ENCODE results near the gene SLC8A1.

The SLC8A1 gene

GRCh38 chr2:40276076-40276475 lies 175.8 kb downstream of the SLC8A1 start:
- TF ChIP-seq TCF4 (CRISPR knock-in tag; IDR thresholded peaks at IDR 0.05; ENCODE audit: borderline replicate concordance) (no peak), SNAI2 (CRISPR knock-in tag; IDR thresholded peaks at IDR 0.05) (no peak), ZFP30 (CRISPR knock-in tag; IDR thresholded peaks at IDR 0.05) (no peak), ZC3H10 (CRISPR knock-in tag; IDR thresholded peaks at IDR 0.05) (no peak)
- no peak for ATAC-seq

- TF ChIP-seq ZNF70 (CRISPR knock-in tag; IDR thresholded peaks at IDR 0.05) (no peak), GLIS3 (CRISPR knock-in tag; IDR thresholded peaks at IDR 0.05) (no peak), CREB5 (CRISPR knock-in tag; IDR thresholded peaks at IDR 0.05; ENCODE audit: low read depth) (no peak)
- no peak for ATAC-seq
Observed at GRCh38 chr2:40274270-40274669, 177.6 kb downstream of the SLC8A1 start.

DNA sequence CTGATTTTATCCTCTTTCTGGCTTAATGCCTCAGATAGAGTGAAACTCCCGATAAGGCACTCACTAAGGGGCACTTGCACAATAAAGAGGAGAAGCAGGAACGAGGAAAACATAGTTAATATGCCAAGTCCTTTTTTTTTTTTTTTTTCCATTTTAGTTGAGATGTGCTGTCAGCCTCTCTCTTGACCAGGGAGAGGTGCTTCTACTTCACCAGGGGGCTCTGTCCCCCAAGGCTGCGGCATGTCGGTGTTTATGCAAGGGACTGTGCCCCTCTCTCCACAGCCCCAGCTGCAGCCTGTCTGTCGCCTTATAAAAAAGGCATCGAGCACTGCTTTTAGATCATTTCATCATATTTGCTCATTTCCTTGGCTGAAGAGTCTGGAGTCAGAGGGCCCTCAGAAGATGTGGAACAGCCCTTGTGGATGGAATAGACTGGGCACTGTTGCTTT lies 178.1 kb downstream of the SLC8A1 start:
- TF ChIP-seq ARNTL (CRISPR knock-in tag; IDR thresholded peaks at IDR 0.05; ENCODE audit: borderline replicate concordance, low read depth), result no peak
- no peak for TF ChIP-seq ZFP30 (CRISPR knock-in tag; IDR thresholded peaks at IDR 0.05)
- TF ChIP-seq ESRRG (CRISPR knock-in tag; IDR thresholded peaks at IDR 0.05), result no peak
- TF ChIP-seq CREB5 (CRISPR knock-in tag; IDR thresholded peaks at IDR 0.05; ENCODE audit: low read depth), result no peak
- TF ChIP-seq TOX (CRISPR knock-in tag; IDR thresholded peaks at IDR 0.05; ENCODE audit: borderline replicate concordance), result no peak
- no peak for TF ChIP-seq PATZ1 (CRISPR knock-in tag; IDR thresholded peaks at IDR 0.05; ENCODE audit: borderline replicate concordance)
- no peak for TF ChIP-seq GLIS3 (CRISPR knock-in tag; IDR thresholded peaks at IDR 0.05)
- ATAC-seq, result no peak

GRCh38 chr2:40271094-40271493 lies 180.8 kb downstream of the SLC8A1 start:
- TF ChIP-seq PATZ1 (CRISPR knock-in tag; IDR thresholded peaks at IDR 0.05; ENCODE audit: borderline replicate concordance) (no peak), BACH2 (CRISPR knock-in tag; IDR thresholded peaks at IDR 0.05; ENCODE audit: borderline replicate concordance) (no peak), POU6F1 (CRISPR knock-in tag; IDR thresholded peaks at IDR 0.05; ENCODE audit: borderline replicate concordance, low read depth) (no peak)
- no peak for ATAC-seq

DNA sequence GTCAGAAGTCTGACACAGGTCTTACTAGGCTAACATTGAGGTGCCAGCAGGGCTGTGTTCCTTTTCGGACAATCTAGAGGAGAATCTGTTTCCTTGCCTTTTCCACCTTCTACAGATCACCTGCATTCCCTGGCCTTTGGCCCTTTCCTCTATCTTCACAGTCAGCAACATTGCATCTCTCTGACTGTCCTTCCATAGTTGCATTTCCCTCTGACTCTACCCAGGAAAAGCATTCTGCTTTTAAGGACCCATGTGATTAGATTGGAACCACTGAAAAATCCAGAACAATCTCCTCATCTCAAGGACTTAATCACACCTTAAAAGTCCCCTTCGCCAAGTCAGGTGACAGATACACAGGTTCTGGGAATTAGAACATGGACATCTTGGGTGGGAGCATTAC lies 181.5 kb downstream of the SLC8A1 start:
- no peak for ATAC-seq
- no peak for TF ChIP-seq ISL1 (CRISPR knock-in tag; IDR thresholded peaks at IDR 0.05)

DNA sequence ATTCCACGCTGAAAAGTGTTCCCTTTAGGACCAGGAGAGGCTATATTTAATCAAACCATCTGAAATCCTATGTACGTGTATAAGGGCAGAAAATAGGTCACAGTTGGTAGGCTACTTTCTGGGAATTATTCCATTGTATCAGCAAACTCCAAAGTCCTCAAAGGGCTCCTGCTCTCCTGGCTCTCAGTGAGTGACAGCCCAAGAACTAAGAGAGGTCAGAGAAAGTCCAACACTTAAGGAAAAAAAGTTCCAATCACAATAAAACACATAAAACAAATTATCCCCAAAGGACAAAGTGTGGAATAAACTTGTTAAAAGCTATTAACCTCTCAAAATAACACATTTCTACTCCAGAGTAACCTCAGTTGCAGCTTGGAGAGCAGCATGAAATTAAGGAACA lies 183.3 kb downstream of the SLC8A1 start:
- ATAC-seq, result no peak
- no peak for TF ChIP-seq ARNTL (CRISPR knock-in tag; IDR thresholded peaks at IDR 0.05; ENCODE audit: borderline replicate concordance, low read depth)
- TF ChIP-seq, protein P1, sequence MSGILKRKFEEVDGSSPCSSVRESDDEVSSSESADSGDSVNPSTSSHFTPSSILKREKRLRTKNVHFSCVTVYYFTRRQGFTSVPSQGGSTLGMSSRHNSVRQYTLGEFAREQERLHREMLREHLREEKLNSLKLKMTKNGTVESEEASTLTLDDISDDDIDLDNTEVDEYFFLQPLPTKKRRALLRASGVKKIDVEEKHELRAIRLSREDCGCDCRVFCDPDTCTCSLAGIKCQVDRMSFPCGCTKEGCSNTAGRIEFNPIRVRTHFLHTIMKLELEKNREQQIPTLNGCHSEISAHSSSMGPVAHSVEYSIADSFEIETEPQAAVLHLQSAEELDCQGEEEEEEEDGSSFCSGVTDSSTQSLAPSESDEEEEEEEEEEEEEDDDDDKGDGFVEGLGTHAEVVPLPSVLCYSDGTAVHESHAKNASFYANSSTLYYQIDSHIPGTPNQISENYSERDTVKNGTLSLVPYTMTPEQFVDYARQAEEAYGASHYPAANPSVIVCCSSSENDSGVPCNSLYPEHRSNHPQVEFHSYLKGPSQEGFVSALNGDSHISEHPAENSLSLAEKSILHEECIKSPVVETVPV (CRISPR knock-in tag; IDR thresholded peaks at IDR 0.05), result no peak
- TF ChIP-seq TOX (CRISPR knock-in tag; IDR thresholded peaks at IDR 0.05; ENCODE audit: borderline replicate concordance), result no peak
- TF ChIP-seq TCF4 (CRISPR knock-in tag; IDR thresholded peaks at IDR 0.05; ENCODE audit: borderline replicate concordance), result no peak
- TF ChIP-seq CSDC2 (CRISPR knock-in tag; IDR thresholded peaks at IDR 0.05), result no peak
- TF ChIP-seq ZFP30 (CRISPR knock-in tag; IDR thresholded peaks at IDR 0.05), result no peak
- TF ChIP-seq BACH2 (CRISPR knock-in tag; IDR thresholded peaks at IDR 0.05; ENCODE audit: borderline replicate concordance), result no peak

Measured in SK-N-SH treated with all-trans-retinoic acid at 6 μM for 48 hours (cell line).